Subcutaneous adipose tissue (tissue), 4 donors: ENCODE results near the gene MAP3K4. TPM values are rescaled to one million over a fixed set of nuclear protein-coding genes. Genes with fewer than 3 reads are reported as not detected.

Experiments
- total RNA-seq, 4 donors: library from RNA; depleted of rRNA; stranded (reverse); fragments of >200 nt; gene quantifications; one replicate each; pipeline ENCODE4 v1.1.0, GENCODE V29; 2016
- TF ChIP-seq, protein P1 (sequence below): fragments of 450-650 bp; IDR thresholded peaks from one replicate; pipeline ENCODE4 v1.5.1; 2016; ENCODE audit warnings: low read depth, mild to moderate bottlenecking, control low read depth, antibody characterized with exemption, moderate library complexity

MAP3K4 gene
- total RNA-seq, 4 donors from 2014 or later = 26.2 to 36.7 (median 36.1) TPM

DNA sequence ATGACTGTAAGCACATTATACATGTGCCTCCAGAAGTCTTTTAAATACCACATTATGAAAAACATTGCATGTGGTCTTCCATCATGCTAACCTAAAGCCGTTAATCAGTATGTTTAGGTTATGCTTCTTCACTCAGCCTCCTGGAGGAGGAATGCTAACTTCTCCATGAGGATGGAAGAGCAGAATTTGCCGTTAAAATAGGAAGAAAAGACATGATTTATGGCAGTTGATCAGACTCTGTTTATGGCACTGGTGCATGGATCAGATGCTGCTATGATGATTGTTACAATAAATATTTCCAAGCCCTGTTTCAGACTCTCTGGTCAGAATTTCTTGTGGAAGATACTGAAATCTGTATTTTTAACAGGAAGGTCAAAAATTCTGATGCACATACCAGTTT is 31.7 kb downstream of the MAP3K4 start:
- TF ChIP-seq, protein P1, sequence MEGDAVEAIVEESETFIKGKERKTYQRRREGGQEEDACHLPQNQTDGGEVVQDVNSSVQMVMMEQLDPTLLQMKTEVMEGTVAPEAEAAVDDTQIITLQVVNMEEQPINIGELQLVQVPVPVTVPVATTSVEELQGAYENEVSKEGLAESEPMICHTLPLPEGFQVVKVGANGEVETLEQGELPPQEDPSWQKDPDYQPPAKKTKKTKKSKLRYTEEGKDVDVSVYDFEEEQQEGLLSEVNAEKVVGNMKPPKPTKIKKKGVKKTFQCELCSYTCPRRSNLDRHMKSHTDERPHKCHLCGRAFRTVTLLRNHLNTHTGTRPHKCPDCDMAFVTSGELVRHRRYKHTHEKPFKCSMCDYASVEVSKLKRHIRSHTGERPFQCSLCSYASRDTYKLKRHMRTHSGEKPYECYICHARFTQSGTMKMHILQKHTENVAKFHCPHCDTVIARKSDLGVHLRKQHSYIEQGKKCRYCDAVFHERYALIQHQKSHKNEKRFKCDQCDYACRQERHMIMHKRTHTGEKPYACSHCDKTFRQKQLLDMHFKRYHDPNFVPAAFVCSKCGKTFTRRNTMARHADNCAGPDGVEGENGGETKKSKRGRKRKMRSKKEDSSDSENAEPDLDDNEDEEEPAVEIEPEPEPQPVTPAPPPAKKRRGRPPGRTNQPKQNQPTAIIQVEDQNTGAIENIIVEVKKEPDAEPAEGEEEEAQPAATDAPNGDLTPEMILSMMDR = no peak

DNA sequence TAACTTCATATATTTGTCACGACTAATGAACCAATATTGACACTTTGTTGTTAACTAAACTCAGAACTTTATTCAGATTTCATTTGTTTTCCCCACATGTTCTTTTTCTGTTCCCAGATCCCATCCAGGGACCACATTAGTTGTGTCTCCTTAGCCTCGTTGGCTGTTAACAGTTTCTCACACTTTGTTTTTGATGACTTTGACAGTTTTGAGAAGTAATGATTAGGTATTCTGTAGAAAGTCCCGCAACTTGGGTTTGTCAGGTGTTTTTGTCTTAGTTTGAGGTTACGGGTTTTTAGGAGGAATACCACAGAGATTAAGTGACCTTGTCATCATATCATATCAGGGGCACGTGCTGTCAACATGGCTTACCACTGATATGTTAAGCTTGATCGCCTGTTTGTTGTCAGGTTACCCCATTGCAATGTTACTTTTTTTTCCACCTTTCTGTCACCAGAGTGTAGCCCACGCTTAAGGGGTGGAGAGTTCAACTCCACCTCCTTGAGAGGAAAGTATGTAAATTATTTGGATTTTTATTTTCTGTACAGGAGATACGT is 32.9 kb downstream of the MAP3K4 start:
- TF ChIP-seq, protein P1 = no peak

DNA sequence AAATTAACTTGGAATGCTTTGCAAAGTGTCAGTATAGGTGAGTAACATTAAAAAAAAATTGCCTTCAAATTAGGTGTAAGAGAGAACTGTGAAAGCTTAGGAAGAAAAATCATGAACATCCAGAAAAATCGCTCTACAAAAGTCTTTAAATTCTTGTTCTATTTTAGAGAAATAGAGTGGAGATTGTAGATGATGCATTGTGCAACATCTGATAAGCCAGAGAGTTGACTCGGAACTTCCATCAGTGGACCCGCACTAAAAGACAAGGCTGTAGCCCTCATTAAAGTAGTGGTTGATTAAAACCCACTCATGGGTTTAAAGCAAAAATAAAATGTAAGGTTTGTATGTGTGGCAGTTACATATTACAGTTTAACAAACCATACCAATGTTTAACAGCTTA is 35.8 kb downstream of the MAP3K4 start:
- TF ChIP-seq, protein P1 = no peak

DNA sequence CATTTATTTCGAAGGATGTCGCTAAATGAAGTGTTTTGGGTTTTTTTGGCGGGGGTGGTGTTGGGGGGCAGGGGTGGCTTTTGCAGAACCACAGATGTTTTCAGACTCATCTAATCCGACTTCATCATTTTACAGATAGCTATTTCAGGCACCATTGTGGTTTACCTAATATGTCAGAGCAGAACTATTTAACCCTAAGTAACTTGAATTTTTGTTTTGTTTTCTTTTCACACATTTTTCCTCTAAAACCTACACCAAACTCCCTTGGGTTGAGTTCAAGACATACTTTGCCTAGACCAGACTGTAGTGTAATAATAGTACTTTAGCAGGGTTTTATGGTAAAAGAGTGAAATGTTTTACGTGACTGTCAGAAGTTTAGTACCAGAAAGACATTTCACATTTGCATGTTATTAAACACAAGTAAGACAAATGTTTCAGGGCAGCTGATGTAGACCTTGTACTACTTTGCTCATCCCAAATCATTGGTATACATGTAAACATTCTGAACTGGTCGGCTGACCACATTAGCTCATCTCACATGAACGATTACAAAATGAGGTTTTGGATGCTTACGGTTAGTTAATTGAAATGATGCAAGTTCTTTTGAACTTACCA is 37.7 kb downstream of the MAP3K4 start:
- TF ChIP-seq, protein P1 = no peak

DNA sequence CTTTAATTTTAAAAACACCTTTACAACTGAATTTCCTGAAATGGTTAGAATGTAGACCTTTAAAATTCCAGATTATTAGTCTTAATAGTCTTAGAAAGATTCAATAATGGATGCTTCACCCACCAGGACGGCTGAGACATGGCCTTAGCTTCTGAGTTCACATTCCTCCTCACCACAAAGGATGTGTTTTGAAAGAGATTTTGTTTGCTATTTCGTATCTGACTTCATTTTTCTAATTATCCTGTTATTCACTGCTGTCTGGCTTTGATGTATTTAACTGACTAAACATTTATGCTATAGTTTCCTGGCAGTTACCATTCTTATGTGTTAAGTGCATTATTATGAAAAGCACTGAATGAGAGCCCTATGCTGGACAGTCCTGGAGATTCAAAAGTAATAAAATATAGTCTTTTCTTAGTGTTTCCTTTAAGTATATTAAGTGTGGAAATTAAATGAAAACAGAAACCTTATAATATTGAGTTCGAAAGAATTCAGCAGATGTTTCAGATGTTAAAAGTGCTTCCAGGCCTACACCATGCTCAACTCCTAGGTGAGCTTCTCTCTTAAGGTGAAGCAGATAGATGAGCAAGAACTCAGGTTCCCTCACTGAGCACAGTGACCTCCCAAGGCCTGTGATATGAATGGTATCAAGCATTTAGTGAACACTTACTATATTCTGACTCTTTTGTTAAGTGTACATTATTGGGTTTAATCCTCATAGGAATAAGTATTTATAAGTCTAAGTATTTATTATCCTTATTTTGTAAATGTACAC is 40.3 kb downstream of the MAP3K4 start:
- TF ChIP-seq, protein P1 = no peak

DNA sequence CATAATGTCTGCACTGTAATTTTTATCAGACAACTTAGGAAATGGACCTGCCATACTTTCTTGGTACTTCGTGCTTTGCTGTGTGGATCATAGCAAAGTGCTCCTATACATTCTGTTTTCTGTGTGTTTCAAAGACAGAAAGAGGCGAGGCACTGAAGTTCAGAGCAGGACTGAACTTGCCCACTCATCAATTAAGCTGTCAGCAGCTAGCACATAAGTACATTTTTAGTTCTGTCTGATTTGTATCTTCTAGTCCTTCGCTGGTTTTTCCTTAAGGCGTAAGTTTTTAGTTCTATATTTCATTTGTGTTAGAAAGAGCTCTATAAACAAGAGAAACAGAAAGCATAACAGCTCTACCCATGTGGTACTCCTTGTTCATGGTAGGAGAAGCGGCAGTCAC is 42.1 kb downstream of the MAP3K4 start:
- TF ChIP-seq, protein P1 = no peak
